Measurements from ENCODE around the gene POLG.

- TF ChIP-seq ZNF558 (tag by site-specific recombination; IDR thresholded peaks at IDR 0.05) (no peak), HOXA7 (CRISPR knock-in tag; IDR thresholded peaks at IDR 0.05; ENCODE audit: borderline replicate concordance) (no peak), CTCF (tag by site-specific recombination; IDR thresholded peaks at IDR 0.05) (no peak), BCL11A (tag by site-specific recombination; IDR thresholded peaks at IDR 0.05; ENCODE audit: low read depth) (no peak), ZSCAN4 (tag by site-specific recombination; IDR thresholded peaks at IDR 0.05) (no peak), ZNF169 (tag by site-specific recombination; IDR thresholded peaks at IDR 0.05) (no peak), ZNF76 (tag by site-specific recombination; IDR thresholded peaks at IDR 0.05; ENCODE audit: borderline replicate concordance, low read depth) (no peak), ZNF24 (tag by site-specific recombination; IDR thresholded peaks at IDR 0.05) (no peak), ZNF335 (tag by site-specific recombination; conservative IDR thresholded peaks at IDR 0.05) (no peak)
Observed at GRCh38 chr15:89282631-89283030, 52.0 kb downstream of the POLG start.
